ENCODE results near the gene GPX7.

The GPX7 gene

GRCh38 chr1:52631759-52632331 lies 29.7 kb downstream of the GPX7 start:
- peak; percentile 32 for DNase-seq

DNA sequence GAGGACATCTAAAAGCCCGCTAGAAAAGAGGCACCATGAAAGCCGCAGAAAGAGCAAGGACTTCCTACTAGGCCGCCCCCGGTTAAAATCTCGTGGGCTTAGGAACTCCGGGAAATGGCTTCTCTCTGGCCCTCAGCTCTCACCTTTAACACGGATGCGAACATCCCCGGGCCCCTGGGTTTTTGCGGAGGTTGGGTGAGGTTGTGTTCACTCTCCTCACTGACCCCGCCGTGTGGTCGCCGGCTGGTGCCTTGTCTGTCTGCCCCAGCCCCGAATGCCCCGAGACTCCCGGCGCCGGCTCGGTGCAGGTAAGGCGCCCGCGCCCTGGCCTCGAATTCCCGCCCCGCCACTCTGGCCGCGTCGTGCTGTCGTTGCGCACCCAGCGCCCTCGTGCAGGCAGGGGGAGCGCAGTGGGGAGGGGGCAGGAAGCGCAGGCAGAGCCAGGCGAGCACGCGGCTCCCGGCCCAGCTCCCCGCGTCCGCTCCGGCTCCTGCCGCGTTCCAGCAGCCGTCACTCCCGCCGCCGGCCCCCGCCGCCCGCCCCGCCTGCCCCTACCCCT lies 30.6 kb downstream of the GPX7 start, which contains the start of gene SHISAL2A:
SHISAL2A (plus strand) TSS at position 437 of the 559 bp plus-strand sequence. CDS start 326 bp downstream, outside the sequence.
- peak; percentile 72 for DNase-seq

DNA sequence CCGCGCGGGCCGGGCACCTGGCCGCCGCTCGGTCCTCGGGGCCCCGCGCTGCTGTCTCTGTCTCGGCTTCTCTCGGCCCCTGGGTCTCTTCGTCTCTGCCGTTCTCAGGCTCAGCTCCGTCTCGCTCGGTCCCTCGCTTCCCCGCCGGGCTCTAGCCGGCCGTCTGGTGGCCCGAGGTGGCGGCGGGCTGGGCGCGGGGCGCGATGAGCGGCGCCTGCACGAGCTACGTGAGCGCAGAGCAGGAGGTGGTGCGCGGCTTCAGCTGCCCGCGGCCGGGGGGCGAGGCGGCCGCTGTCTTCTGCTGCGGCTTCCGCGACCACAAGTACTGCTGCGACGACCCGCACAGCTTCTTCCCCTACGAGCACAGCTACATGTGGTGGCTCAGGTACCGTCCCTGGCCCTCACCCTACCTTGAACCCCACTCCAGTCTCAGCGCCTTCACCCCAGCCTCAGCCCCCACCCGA lies 31.2 kb downstream of the GPX7 start:
- DNase-seq, result peak; percentile 64

DNA sequence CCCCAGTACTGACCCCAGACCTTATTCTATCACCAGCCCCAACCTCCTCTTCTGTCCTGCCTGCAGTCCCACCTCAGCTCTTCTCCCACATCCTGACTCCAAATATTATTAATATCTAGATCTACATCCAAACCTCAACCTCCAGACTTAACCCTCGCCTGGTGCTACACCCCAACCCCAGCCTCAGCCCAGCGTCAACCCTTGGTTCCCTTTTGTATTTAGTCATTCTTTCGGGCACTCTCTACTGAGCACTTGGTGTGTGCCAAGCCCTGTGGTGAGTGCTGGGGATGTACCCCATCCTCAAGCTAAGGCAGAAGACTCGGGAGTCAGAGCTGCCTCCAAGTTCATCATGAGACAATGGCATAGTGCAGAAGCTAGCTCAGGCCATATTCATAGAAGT lies 31.9 kb downstream of the GPX7 start:
- peak; percentile 28 for DNase-seq

- DNase-seq, result no peak
Measured at GRCh38 chr1:52635321-52636089, 33.3 kb downstream of the GPX7 start.

GRCh38 chr1:52636721-52637695 lies 34.8 kb downstream of the GPX7 start:
- peak; percentile 76 for DNase-seq

GRCh38 chr1:52637946-52638345 lies 35.8 kb downstream of the GPX7 start:
- no peak for DNase-seq

DNA sequence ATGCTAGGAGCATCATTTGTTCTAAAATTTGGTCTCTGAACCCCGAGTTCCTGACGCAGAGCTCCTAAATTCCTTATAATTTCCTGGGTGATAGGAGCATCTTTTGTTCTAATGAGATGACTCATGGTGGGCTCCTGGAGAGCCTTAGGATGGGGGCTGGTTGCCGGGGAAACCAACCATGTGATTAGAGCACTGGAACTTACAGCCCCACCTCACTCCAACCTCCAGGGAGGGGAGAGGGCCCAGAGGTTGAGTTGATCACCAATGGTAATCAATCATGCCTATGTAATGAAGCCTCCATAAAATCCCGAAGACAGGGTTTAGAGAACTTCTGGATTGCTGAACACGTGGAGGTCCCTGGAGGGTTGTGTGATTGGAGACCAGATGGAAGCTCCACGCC lies 38.5 kb downstream of the GPX7 start:
- no peak for DNase-seq

GRCh38 chr1:52641307-52641706 lies 39.1 kb downstream of the GPX7 start:
- no peak for DNase-seq

- no peak for DNase-seq
Measured at GRCh38 chr1:52645261-52645660, 43.1 kb downstream of the GPX7 start.

- no peak for DNase-seq
Measured at GRCh38 chr1:52651904-52652303, 49.7 kb downstream of the GPX7 start.

DNA sequence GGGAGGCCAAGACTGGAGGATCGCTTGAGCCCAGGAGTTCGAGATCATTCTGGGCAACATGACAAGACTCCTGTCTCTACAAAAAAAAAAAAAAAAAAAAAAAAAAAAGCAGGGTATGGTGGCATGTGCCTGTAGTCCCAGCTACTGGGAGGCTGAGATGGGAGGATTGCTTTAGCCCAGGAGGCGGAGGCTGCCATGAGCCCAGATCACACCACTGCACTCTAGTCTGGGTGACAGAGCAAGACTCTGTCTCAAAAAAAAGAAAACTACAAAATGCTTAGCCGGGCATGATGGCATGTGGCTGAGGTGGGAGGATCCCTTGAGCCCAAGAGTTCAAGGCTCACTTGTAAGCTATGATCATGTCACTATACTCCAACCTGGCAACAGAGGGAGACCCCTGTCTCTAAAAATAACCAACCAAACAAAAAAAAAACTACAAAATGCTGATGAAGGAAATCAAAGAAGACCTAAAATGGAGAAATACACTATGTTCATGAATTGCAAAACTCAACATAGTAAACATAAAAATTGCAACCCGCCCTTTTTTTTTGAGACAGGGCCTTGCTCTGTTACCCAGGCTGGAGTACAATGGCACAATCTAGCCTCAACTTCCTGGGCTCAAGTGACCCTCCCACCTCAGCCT lies 51.2 kb downstream of the GPX7 start:
- DNase-seq, result no peak

DNA sequence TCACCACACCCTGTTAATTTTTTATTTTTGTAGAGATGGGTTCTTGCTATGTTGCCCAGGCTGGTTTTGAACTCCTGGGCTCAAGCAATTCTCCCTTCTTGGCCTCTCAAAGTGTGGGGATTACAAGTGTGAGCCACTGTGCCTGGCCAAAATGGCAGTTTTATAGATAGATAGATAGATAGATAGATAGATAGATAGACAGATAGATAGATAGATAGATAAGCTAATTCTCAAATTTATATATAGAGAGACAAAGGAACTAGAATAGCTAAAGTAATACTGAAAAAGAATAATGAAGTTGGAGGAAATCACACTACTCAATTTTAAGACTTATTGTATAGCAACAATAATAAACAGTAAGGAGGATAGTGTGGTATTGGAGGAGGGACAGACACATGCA lies 51.9 kb downstream of the GPX7 start:
- DNase-seq, result no peak

- no peak for DNase-seq
Measured at GRCh38 chr1:52657702-52658101, 55.5 kb downstream of the GPX7 start.
